ENCODE results near the gene BMAL1. TPM values are rescaled to one million over a fixed set of nuclear protein-coding genes. Genes with fewer than 3 reads are reported as not detected.

The BMAL1 gene
- total RNA-seq, 1 experiment from 2014 or later, result 3.2 TPM

DNA sequence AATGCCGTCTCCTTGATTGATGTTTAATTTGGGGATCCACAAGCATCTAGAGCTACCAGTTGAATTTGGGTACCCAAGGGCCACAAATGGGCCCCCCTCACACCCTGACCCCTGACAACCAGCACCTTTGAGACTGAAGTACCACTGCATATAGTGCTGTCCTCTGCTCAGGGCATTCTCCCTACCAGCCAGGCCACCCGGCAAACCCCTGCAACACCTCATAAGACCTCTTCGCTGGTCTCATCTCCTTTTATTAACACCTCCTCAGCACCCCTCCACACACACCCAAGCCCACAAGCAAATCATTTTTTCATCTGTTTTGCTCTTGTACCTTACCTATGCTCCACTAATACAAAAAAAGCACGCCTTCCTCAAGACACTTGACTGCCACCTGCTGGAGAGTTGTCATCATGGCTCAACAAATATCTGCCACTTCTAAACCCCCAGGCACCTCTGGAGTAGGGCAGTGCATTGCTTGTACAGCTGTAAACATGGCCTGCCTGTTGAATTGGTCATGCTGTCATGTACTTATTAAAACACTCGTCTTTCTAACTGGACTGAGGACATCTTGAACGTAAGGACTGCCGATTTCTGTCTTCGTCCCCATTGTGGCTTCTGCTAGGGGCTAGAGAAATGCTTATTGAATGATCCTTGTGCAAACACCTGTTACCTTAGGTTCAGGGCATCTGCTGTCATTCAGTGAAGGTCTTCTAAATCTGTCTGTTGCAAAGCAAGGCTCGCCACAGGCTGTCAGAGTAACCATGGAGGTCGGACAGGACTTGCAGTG lies 66.5 kb downstream of the BMAL1 start:
- BruUV-seq (replicated peaks), result no TSS peak

DNA sequence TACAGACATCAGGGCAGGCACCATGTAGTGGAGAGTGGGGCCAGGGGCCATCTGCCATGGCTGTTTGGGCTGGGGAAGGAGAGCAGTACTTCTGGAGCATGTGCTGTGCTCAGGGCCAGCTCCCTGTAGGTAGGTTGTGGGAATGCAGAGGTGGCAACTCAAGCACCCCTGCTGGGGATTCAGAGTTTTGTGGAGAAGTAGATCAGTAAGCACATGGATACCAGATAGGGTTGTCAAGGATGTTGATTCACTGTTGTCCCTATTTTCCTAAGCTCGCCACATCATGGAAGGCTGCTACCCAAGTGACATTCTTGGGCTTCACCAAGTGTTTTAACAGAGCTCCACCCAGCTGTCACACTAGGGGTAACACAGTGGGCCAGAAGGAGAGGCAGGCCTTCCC lies 67.2 kb downstream of the BMAL1 start:
- H3K27me3 ChIP-seq (replicated peaks; ENCODE audit: insufficient read depth, low read depth, low read length, poor library complexity), result no peaks in the 10 kb centered on the region
- intact Hi-C loops (cut with micrococcal nuclease; ENCODE audit: unreplicated experiment), result loop anchor here (5.0 kb wide), 2 partner anchors 163 to 383 kb away; no protein-coding TSS in a partner anchor
- no peaks in the 10 kb centered on the region for H3K4me1 ChIP-seq (ENCODE audit: insufficient read depth, low read length, poor library complexity, severe bottlenecking)
- TF ChIP-seq EZH2 (IDR thresholded peaks at IDR 0.05; ENCODE audit: borderline replicate concordance, low read depth, low read length, poor library complexity, severe bottlenecking), result no peak
- TF ChIP-seq, protein P1, sequence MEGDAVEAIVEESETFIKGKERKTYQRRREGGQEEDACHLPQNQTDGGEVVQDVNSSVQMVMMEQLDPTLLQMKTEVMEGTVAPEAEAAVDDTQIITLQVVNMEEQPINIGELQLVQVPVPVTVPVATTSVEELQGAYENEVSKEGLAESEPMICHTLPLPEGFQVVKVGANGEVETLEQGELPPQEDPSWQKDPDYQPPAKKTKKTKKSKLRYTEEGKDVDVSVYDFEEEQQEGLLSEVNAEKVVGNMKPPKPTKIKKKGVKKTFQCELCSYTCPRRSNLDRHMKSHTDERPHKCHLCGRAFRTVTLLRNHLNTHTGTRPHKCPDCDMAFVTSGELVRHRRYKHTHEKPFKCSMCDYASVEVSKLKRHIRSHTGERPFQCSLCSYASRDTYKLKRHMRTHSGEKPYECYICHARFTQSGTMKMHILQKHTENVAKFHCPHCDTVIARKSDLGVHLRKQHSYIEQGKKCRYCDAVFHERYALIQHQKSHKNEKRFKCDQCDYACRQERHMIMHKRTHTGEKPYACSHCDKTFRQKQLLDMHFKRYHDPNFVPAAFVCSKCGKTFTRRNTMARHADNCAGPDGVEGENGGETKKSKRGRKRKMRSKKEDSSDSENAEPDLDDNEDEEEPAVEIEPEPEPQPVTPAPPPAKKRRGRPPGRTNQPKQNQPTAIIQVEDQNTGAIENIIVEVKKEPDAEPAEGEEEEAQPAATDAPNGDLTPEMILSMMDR (conservative IDR thresholded peaks at IDR 0.05; ENCODE audit: low read depth, low read length), result no peak
- no peaks in the 10 kb centered on the region for H3K9me3 ChIP-seq (ENCODE audit: low read depth, low read length, poor library complexity, severe bottlenecking)
- CTCF ChIA-PET, result no interaction called here
- H3K27ac ChIP-seq (ENCODE audit: low read depth, low read length, poor library complexity, severe bottlenecking), result no peak overlapping the region
- H3K36me3 ChIP-seq (ENCODE audit: insufficient read depth, low read length, poor library complexity, severe bottlenecking), result no peaks in the 10 kb centered on the region
- H3K4me3 ChIP-seq (ENCODE audit: low read depth, low read length, poor library complexity, severe bottlenecking), result no peak overlapping the region
- no peak for DNase-seq (ENCODE audit: low spot score)
- BruUV-seq (replicated peaks), result no TSS peak
- POLR2A ChIA-PET (ENCODE audit: low non-redundant PET), result no interaction called here

More for the DNA sequence above, 66.5 kb downstream of the BMAL1 start:
- TF ChIP-seq, protein P1 (conservative IDR thresholded peaks at IDR 0.05; ENCODE audit: low read depth, low read length), result peak; percentile 81
- TF ChIP-seq EZH2 (IDR thresholded peaks at IDR 0.05; ENCODE audit: borderline replicate concordance, low read depth, low read length, poor library complexity, severe bottlenecking), result no peak
- Histone ChIP-seq H3K9me3 (ENCODE audit: low read depth, low read length, poor library complexity, severe bottlenecking) (no peaks in the 10 kb centered on the region), H3K4me3 (ENCODE audit: low read depth, low read length, poor library complexity, severe bottlenecking) (no peak overlapping the region), H3K27ac (ENCODE audit: low read depth, low read length, poor library complexity, severe bottlenecking) (no peak overlapping the region), H3K4me1 (ENCODE audit: insufficient read depth, low read length, poor library complexity, severe bottlenecking) (no peaks in the 10 kb centered on the region), H3K27me3 (replicated peaks; ENCODE audit: insufficient read depth, low read depth, low read length, poor library complexity) (no peaks in the 10 kb centered on the region), H3K36me3 (ENCODE audit: insufficient read depth, low read length, poor library complexity, severe bottlenecking) (no peaks in the 10 kb centered on the region)
- CTCF ChIA-PET, result interaction anchor here (0.5 kb wide), 1 partner anchor 133 kb away, joined by 3 read pairs; no protein-coding TSS in a partner anchor
- POLR2A ChIA-PET (ENCODE audit: low non-redundant PET), result no interaction called here
- intact Hi-C loops (cut with micrococcal nuclease; ENCODE audit: unreplicated experiment), result loop anchor here (5.0 kb wide), 2 partner anchors 162 to 382 kb away; no protein-coding TSS in a partner anchor
- DNase-seq (ENCODE audit: low spot score), result peak; percentile 79

DNA sequence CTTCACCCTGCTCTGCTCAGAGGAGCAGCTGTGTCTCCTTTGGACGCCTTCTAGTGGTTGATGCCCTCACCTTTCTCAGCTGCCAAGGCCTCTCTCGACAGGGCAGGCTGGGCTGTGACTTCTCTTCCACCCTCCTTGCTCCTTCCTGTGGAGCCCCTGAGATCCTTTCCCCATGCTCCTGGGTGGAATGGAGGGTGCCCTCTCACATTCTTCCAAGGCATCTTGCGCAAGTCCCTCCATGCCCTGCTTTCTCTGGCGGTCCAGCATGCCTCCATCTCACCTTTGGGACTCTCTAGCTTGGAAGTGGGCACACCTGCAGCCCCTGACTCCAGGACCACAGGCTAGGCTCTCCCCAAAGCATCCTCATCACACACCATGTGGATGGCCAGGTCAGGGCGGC lies 68.9 kb downstream of the BMAL1 start:
- POLR2A ChIA-PET (ENCODE audit: low non-redundant PET), result no interaction called here
- CTCF ChIA-PET, result no interaction called here

More for the DNA sequence above, 68.9 kb downstream of the BMAL1 start:
- Histone ChIP-seq H3K27me3 (replicated peaks; ENCODE audit: insufficient read depth, low read depth, low read length, poor library complexity) (no peaks in the 10 kb centered on the region), H3K9me3 (ENCODE audit: low read depth, low read length, poor library complexity, severe bottlenecking) (no peaks in the 10 kb centered on the region), H3K4me3 (ENCODE audit: low read depth, low read length, poor library complexity, severe bottlenecking) (no peak overlapping the region), H3K27ac (ENCODE audit: low read depth, low read length, poor library complexity, severe bottlenecking) (no peak overlapping the region), H3K36me3 (ENCODE audit: insufficient read depth, low read length, poor library complexity, severe bottlenecking) (no peaks in the 10 kb centered on the region), H3K4me1 (ENCODE audit: insufficient read depth, low read length, poor library complexity, severe bottlenecking) (no peaks in the 10 kb centered on the region)
- no TSS peak for BruUV-seq (replicated peaks)
- intact Hi-C loops (cut with micrococcal nuclease; ENCODE audit: unreplicated experiment), result no loop called here
- no peak for DNase-seq (ENCODE audit: low spot score)
- no peak for TF ChIP-seq EZH2 (IDR thresholded peaks at IDR 0.05; ENCODE audit: borderline replicate concordance, low read depth, low read length, poor library complexity, severe bottlenecking)
- TF ChIP-seq, protein P1 (conservative IDR thresholded peaks at IDR 0.05; ENCODE audit: low read depth, low read length), result no peak
